ENCODE data around the gene SHTN1. TPM values are rescaled to one million over a fixed set of nuclear protein-coding genes. Genes with fewer than 3 reads are reported as not detected.

Gene SHTN1
- total RNA-seq, 1 donor from 2014 or later = 12.0 TPM

GRCh38 chr10:116994113-116994890 lies 10.7 kb downstream of the SHTN1 start:
- Histone ChIP-seq H3K4me3 (ENCODE audit: low read depth, low read length) (no peak overlapping the region), H3K36me3 (ENCODE audit: control insufficient read depth, insufficient read depth, low read length) (no peaks in the 10 kb centered on the region), H3K27me3 (ENCODE audit: control insufficient read depth, insufficient read depth, low read length) (no peaks in the 10 kb centered on the region)
- DNase-seq (ENCODE audit: low read depth) = no peak
- TF ChIP-seq CTCF (IDR thresholded peaks at IDR 0.05; ENCODE audit: insufficient read depth, low read length, poor library complexity, severe bottlenecking) = no peak

GRCh38 chr10:116993610-116994009 lies 11.4 kb downstream of the SHTN1 start:
- no peak for DNase-seq (ENCODE audit: low read depth)
- Histone ChIP-seq H3K36me3 (ENCODE audit: control insufficient read depth, insufficient read depth, low read length) (no peaks in the 10 kb centered on the region), H3K4me3 (ENCODE audit: low read depth, low read length) (no peak overlapping the region), H3K27me3 (ENCODE audit: control insufficient read depth, insufficient read depth, low read length) (no peaks in the 10 kb centered on the region)
- no peak for TF ChIP-seq CTCF (IDR thresholded peaks at IDR 0.05; ENCODE audit: insufficient read depth, low read length, poor library complexity, severe bottlenecking)

- Histone ChIP-seq H3K36me3 (ENCODE audit: control insufficient read depth, insufficient read depth, low read length) (no peaks in the 10 kb centered on the region), H3K4me3 (ENCODE audit: low read depth, low read length) (no peak overlapping the region), H3K27me3 (ENCODE audit: control insufficient read depth, insufficient read depth, low read length) (no peaks in the 10 kb centered on the region)
- no peak for TF ChIP-seq CTCF (IDR thresholded peaks at IDR 0.05; ENCODE audit: insufficient read depth, low read length, poor library complexity, severe bottlenecking)
- no peak for DNase-seq (ENCODE audit: low read depth)
Observed at GRCh38 chr10:116992183-116992582, 12.8 kb downstream of the SHTN1 start.

- DNase-seq (ENCODE audit: low read depth) = no peak
- Histone ChIP-seq H3K27me3 (ENCODE audit: control insufficient read depth, insufficient read depth, low read length) (no peaks in the 10 kb centered on the region), H3K4me3 (ENCODE audit: low read depth, low read length) (no peak overlapping the region), H3K36me3 (ENCODE audit: control insufficient read depth, insufficient read depth, low read length) (no peaks in the 10 kb centered on the region)
- TF ChIP-seq CTCF (IDR thresholded peaks at IDR 0.05; ENCODE audit: insufficient read depth, low read length, poor library complexity, severe bottlenecking) = no peak
Observed at GRCh38 chr10:116990276-116990800, 14.6 kb downstream of the SHTN1 start.

GRCh38 chr10:116989439-116989838 lies 15.5 kb downstream of the SHTN1 start:
- TF ChIP-seq CTCF (IDR thresholded peaks at IDR 0.05; ENCODE audit: insufficient read depth, low read length, poor library complexity, severe bottlenecking) = no peak
- Histone ChIP-seq H3K27me3 (ENCODE audit: control insufficient read depth, insufficient read depth, low read length) (no peaks in the 10 kb centered on the region), H3K4me3 (ENCODE audit: low read depth, low read length) (no peak overlapping the region), H3K36me3 (ENCODE audit: control insufficient read depth, insufficient read depth, low read length) (no peaks in the 10 kb centered on the region)
- DNase-seq (ENCODE audit: low read depth) = no peak

GRCh38 chr10:116988311-116988710 lies 16.7 kb downstream of the SHTN1 start:
- no peak for DNase-seq (ENCODE audit: low read depth)
- TF ChIP-seq CTCF (IDR thresholded peaks at IDR 0.05; ENCODE audit: insufficient read depth, low read length, poor library complexity, severe bottlenecking) = no peak
- H3K36me3 ChIP-seq (ENCODE audit: control insufficient read depth, insufficient read depth, low read length) = no peaks in the 10 kb centered on the region
- H3K4me3 ChIP-seq (ENCODE audit: low read depth, low read length) = no peak overlapping the region
- H3K27me3 ChIP-seq (ENCODE audit: control insufficient read depth, insufficient read depth, low read length) = no peaks in the 10 kb centered on the region

Measured in kidney epithelial cell (primary cell).